GM18508 (cell line): ENCODE results near the gene CPLX3.

Experiments used
- ATAC-seq: cut with Tn5 transposase; IDR thresholded peaks from one replicate; pipeline ENCODE4 v1.9.1; 2021; ENCODE audit warnings: moderate number of reproducible peaks; ENCODE audit not compliant: insufficient read depth, unreplicated experiment

The CPLX3 gene

DNA sequence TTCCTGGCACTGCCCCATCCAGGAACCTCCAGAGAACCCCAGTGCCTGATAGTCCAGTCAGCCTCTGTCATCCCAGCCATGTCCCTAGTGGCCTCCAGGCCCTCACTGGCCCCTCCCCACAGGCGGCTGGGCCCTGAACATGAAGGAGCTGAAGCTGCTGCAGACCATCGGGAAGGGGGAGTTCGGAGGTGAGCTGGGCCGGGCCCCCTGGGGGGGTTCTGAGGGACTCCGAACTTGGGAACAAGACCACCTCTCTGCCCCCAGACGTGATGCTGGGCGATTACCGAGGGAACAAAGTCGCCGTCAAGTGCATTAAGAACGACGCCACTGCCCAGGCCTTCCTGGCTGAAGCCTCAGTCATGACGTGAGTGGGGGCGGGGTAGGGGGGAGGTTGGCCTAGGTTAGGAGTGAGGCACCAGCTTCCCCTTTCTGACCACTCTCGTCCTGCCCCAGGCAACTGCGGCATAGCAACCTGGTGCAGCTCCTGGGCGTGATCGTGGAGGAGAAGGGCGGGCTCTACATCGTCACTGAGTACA, 25.8 kb upstream of the CPLX3 start:
- ATAC-seq: no peak

DNA sequence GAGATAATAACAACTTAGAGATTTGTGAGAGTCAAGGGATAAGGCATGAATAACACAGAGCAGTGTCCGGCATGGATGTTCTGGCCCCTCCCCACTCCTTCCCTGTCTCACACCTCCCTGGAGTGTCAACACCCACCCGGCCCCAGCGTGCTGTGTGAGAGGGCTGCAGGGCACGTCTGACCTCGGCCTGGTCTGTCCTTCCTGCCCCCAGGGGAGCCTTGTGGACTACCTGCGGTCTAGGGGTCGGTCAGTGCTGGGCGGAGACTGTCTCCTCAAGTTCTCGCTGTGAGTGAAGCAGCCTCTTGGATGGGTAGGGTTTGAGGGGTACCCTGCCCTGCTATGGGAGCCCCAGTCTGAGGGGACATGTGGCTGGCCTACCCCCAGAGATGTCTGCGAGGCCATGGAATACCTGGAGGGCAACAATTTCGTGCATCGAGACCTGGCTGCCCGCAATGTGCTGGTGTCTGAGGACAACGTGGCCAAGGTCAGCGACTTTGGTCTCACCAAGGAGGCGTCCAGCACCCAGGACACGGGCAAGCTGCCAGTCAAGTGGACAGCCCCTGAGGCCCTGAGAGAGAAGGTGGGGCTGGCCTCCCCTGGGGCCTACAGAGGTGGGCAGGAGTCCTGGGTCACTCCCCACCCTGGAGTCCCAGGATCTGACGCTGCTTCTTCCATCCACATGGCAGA, 25.0 kb upstream of the CPLX3 start:
- no peak for ATAC-seq

GRCh38 chr15:74802290-74802689, 24.1 kb upstream of the CPLX3 start:
- no peak for ATAC-seq

- no peak for ATAC-seq
Measured at GRCh38 chr15:74802862-74803447, 23.5 kb upstream of the CPLX3 start.

GRCh38 chr15:74804935-74805334, 21.5 kb upstream of the CPLX3 start:
- ATAC-seq: no peak

DNA sequence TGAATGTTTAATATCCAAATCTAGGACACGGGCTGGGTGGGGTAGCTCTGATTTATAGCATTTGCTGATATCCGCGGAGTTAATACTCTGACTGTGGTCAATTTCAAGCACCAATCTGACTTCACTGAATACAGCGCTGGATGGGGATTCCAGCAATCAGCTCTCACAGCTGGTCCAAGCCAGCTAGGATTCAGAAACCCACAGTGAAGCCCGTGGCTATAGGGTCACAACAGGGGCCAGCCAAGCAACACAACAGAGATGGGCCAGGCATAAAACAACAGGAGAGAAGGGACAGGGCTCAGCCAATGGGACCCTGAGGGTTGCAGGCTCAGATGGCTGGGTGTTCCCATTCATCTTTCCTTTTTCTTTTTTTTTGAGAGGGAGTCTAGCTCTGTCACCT, 19.1 kb upstream of the CPLX3 start:
- no peak for ATAC-seq

GRCh38 chr15:74808078-74808839, 18.2 kb upstream of the CPLX3 start:
- ATAC-seq: no peak

- ATAC-seq: no peak
Measured at GRCh38 chr15:74808840-74809229, 17.6 kb upstream of the CPLX3 start.

DNA sequence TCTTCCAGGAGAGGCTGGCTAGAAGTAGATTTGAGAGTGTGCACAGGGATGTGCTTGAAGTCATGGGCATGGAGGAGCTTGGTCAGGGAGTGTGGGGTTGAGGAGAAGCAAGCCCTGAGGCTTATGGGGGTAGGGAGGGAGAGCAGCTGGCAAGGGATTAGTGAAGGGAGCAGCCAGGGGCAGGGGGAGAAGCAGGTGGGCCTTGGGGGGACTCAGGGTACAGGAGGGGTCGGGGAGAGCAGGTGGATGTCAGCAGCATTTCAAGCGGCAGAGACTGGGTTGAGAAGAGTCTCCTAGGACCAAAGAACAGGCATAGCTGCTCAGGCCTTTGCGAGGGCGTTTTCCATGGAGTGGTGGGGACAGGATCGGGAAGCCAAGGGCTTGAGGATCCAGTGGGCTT, 17.2 kb upstream of the CPLX3 start:
- ATAC-seq: no peak

DNA sequence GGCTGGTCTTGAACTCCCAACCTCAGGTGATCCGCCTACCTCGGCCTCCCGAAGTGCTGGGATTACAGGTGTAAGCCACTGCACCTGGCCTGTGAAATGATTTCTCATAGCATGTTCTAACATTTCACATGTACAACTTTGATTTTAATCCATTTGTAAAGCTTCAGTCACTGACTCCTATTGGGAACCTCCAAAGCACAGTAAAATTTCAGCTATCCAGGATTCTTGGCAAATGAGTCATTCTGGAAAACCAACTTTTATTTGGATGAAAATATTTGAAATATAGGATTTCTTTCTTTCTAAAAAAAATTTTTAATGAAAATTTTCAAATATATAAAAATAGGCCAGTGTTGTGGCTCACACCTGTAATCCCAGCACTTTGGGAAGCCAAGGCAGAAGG, 16.5 kb upstream of the CPLX3 start:
- no peak for ATAC-seq

GRCh38 chr15:74812533-74812932, 13.9 kb upstream of the CPLX3 start, which contains the start of gene LMAN1L:
TSS of gene LMAN1L (plus strand) at chr15:74812835. CDS start at chr15:74812855, 20 bp downstream.
- no peak for ATAC-seq

- ATAC-seq: no peak
Measured at GRCh38 chr15:74815121-74815934, 11.1 kb upstream of the CPLX3 start.

DNA sequence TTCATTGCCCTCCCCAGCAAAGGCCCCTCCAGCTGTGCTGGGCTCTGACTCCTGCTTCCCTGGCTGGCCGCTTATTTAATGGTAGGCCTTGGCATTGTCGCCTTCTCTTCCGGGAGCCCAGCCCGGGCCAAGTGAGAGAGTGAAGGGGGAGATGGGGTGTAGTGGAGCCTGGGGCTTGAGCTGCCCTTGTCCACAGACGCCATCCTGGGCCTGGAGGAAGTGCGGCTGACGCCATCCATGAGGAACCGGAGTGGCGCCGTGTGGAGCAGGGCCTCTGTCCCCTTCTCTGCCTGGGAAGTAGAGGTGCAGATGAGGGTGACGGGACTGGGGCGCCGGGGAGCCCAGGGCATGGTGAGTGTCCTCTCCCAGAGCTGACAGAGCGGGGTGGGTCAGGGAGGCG, 10.5 kb upstream of the CPLX3 start:
- no peak for ATAC-seq

DNA sequence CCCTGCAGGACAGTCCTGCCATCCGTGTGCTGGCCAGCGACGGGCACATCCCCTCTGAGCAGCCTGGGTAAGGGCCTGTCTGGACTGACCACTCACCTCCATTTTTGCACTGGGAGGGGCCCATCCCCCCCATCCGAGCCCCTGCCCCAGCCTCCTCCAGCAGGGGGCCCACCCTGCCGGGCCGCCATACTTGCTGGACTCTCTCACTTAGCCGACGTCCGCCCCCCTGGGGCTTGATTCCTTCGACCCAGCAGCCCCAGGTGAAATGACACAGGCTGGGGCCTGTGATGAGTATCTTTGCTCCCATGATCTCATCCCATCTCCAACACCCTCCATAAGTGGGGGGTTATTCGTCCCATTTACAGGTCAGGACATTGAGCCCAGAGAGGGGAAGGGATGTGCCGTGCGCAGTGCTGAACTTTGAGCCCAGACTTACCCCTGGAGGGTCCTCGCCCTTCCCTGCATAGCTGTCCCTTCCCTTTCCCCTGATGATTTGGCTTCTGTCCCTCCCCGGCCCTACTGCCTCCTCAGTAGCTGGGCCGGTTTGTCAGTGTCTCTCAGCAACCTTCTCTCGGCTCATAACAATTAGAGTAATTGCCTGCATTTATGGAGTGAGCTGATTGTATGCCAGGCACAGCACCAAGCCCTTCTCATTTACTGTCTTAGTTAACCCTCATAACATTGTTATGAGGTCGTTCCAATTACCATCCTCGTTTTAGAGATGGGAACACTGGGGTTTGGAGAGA, 9.6 kb upstream of the CPLX3 start:
- no peak for ATAC-seq

GRCh38 chr15:74817370-74817737, 9.1 kb upstream of the CPLX3 start:
- ATAC-seq: no peak

DNA sequence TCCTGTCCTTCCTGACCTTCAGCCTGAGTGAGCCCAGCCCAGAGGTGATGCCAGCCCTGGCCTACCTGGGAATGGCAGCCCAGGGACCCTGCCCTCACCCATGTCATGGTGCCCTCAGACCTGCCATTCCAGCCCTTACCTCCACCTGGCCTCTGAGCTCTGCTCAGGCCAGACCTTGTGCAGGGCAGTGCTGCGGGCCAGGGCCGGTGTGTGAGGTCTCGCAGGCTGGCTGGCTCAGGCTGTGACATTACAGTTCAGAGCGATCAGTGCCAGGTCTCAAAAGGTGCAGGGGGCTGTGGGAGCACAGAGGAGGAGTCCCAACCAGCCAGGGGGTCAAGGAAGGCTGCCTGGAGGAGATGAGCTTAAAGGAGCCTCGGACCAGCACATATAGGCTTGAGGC, 6.4 kb upstream of the CPLX3 start:
- ATAC-seq: no peak

GRCh38 chr15:74821091-74821789, 5.2 kb upstream of the CPLX3 start:
- no peak for ATAC-seq

GRCh38 chr15:74821790-74822158, 4.7 kb upstream of the CPLX3 start:
- ATAC-seq: no peak

DNA sequence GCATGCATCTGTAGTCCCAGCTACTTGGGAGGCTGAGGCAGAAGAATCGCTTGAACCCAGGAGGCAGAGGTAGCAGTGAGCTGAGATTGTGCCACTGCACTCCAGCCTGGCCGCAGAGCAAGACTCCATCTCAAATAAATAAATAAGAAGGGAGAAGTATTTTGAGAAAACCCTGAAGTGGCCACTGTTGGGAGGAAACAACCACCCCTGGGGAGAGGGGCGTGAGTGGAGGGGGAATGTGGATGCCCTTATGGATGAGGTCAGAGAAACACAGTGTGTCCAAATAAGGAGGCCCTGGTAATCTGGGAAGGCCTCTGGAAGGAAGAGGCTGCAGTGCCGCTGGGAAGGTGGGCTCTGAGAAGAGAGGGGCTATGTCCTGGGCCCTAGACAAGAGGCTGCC, 4.2 kb upstream of the CPLX3 start:
- no peak for ATAC-seq
